OCI-LY7 (cell line): ENCODE measurements around the gene ATP11C. TPM values are rescaled to one million over a fixed set of nuclear protein-coding genes. Genes with fewer than 3 reads are reported as not detected.

Experiments
- BruUV-seq: library from RNA; stranded (reverse); fragments of 400-500 nt; replicated peaks from 2 replicates; lab custom pipeline; 2021; lab: Mats Ljungman, UMichigan
- CTCF ChIA-PET: fragments of 300-600 bp; sonication (Branson Sonifier 250); formaldehyde crosslinking; loops from one replicate; lab custom pipeline; 2022; ENCODE audit warnings: antibody characterized with exemption; ENCODE audit not compliant: unreplicated experiment; lab: Charles Lee
- POLR2A ChIA-PET: fragments of 300-600 bp; sonication (Branson Sonifier 250); formaldehyde crosslinking; loops from one replicate; lab custom pipeline; 2022; ENCODE audit warnings: antibody characterized with exemption; lab: Charles Lee
- DNase-seq: peaks from one replicate; pipeline ENCODE4 v3.0.0-alpha.2; 2015; ENCODE audit warnings: low spot score
- H2AFZ ChIP-seq: fragments of 200-600 bp; sonication (generic), shearing (Covaris generic); 2 replicates; pipeline ENCODE4 v1.6.1; 2014; ENCODE audit warnings: mild to moderate bottlenecking, antibody characterized with exemption, low read length, moderate library complexity
- H3K27ac ChIP-seq: fragments of 200-600 bp; sonication (generic); 2 replicates; pipeline ENCODE4 v1.5.1; 2014; ENCODE audit warnings: mixed run types, low read depth, mild to moderate bottlenecking, moderate library complexity, low read length, inconsistent platforms; ENCODE audit not compliant: poor library complexity, severe bottlenecking
- H3K36me3 ChIP-seq: fragments of 200-600 bp; sonication (generic); 2 replicates; pipeline ENCODE4 v1.6.1; 2014; ENCODE audit warnings: mild to moderate bottlenecking, antibody characterized with exemption, low read length, moderate library complexity, mixed read lengths; ENCODE audit not compliant: insufficient read depth
- H3K4me1 ChIP-seq: fragments of 200-600 bp; sonication (generic); 2 replicates; pipeline ENCODE4 v1.5.1; 2014; ENCODE audit warnings: mild to moderate bottlenecking, low read length; ENCODE audit not compliant: insufficient read depth, poor library complexity, severe bottlenecking
- H3K4me2 ChIP-seq: fragments of 200-600 bp; sonication (generic); 2 replicates; pipeline ENCODE4 v1.6.1; 2014; ENCODE audit warnings: mild to moderate bottlenecking, low read length
- H3K4me3 ChIP-seq: fragments of 200-600 bp; sonication (generic); 2 replicates; pipeline ENCODE4 v1.5.1; 2014; ENCODE audit warnings: mild to moderate bottlenecking, low read depth, low read length; ENCODE audit not compliant: poor library complexity, severe bottlenecking
- H3K79me2 ChIP-seq: fragments of 200-600 bp; sonication (generic); 2 replicates; pipeline ENCODE4 v1.6.1; 2016; ENCODE audit warnings: low read depth, mild to moderate bottlenecking, low read length, moderate library complexity, mixed read lengths; ENCODE audit not compliant: insufficient read depth
- H3K9me2 ChIP-seq: fragments of 200-600 bp; sonication (generic); 2 replicates; pipeline ENCODE4 v1.6.1; 2016; ENCODE audit warnings: mild to moderate bottlenecking, low read length, mixed read lengths; ENCODE audit not compliant: insufficient read depth
- H3K9me3 ChIP-seq: fragments of 200-600 bp; sonication (generic); 2 replicates; pipeline ENCODE4 v1.6.1; 2014; ENCODE audit warnings: mild to moderate bottlenecking, mixed run types, low read length, mixed read lengths
- H4K20me1 ChIP-seq: fragments of 200-600 bp; sonication (generic); 2 replicates; pipeline ENCODE4 v1.6.1; 2014; ENCODE audit warnings: mild to moderate bottlenecking, antibody characterized with exemption, low read length, moderate library complexity, mixed read lengths; ENCODE audit not compliant: insufficient read depth
- EZH2phosphoT487 ChIP-seq: fragments of 200-600 bp; sonication (generic); IDR thresholded peaks from 2 replicates; pipeline ENCODE4 v1.6.1; 2018; ENCODE audit warnings: low read depth, borderline replicate concordance, mild to moderate bottlenecking, mixed run types, antibody characterized with exemption, low read length, moderate library complexity, mixed read lengths
- intact Hi-C: fragments of 100-400 bp; cut with micrococcal nuclease; formaldehyde crosslinking; loops from one replicate; pipeline ENCODE4 v1.10.0; 2022; ENCODE audit not compliant: unreplicated experiment
- total RNA-seq, 2 experiments: library from RNA; depleted of rRNA in 1 of 2; stranded (reverse); fragments of >200 nt in 1 of 2; shearing (Covaris generic) in 1 of 2; gene quantifications; 2 replicates each; pipeline ENCODE4 v1.2.3, GENCODE V29; 2014 to 2022
- TF ChIP-seq, protein P1 (sequence below): fragments of 200-600 bp; sonication (generic); conservative IDR thresholded peaks from 2 replicates; pipeline ENCODE4 v1.5.1; 2014; ENCODE audit warnings: mild to moderate bottlenecking, antibody characterized with exemption, low read length, moderate library complexity, mixed read lengths

Gene ATP11C
- total RNA-seq, 2 experiments from 2014 or later, result 20.9 to 25.2 TPM

DNA sequence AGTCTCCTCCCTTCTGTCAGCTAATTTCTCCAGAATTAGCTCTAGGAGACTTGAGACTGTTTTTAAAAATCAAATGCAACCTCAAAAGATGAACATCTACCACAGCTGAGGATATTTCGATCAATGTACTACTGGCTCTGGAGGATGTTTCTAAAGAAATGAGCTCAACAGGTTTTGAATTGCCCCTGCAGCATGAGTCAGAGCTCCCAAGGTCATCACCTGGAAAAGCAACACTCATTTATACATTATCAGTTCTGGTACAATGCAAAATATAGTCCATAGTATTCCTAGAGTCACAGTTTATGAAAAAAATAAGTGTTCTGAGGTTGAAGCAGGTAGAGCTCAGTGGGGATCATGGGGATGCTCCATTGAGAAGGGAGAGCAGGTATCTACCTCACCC, 174.0 kb downstream of the ATP11C start:
- Histone ChIP-seq H3K9me2 (no peaks in the 10 kb centered on the region), H3K4me2 (no peak overlapping the region), H2AFZ (no peak overlapping the region), H4K20me1 (no peaks in the 10 kb centered on the region), H3K4me3 (no peak overlapping the region), H3K27ac (no peak overlapping the region), H3K79me2 (no peaks in the 10 kb centered on the region), H3K9me3 (no peaks in the 10 kb centered on the region), H3K4me1 (no peaks in the 10 kb centered on the region), H3K36me3 (peaks cover 12% of the 10 kb centered on the region; the same call in 1 of the 2 replicates)
- CTCF ChIA-PET, result no interaction called here
- no peak for DNase-seq
- BruUV-seq, result no TSS peak
- intact Hi-C loops, result no loop called here
- TF ChIP-seq, protein P1, sequence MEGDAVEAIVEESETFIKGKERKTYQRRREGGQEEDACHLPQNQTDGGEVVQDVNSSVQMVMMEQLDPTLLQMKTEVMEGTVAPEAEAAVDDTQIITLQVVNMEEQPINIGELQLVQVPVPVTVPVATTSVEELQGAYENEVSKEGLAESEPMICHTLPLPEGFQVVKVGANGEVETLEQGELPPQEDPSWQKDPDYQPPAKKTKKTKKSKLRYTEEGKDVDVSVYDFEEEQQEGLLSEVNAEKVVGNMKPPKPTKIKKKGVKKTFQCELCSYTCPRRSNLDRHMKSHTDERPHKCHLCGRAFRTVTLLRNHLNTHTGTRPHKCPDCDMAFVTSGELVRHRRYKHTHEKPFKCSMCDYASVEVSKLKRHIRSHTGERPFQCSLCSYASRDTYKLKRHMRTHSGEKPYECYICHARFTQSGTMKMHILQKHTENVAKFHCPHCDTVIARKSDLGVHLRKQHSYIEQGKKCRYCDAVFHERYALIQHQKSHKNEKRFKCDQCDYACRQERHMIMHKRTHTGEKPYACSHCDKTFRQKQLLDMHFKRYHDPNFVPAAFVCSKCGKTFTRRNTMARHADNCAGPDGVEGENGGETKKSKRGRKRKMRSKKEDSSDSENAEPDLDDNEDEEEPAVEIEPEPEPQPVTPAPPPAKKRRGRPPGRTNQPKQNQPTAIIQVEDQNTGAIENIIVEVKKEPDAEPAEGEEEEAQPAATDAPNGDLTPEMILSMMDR, result no peak
- TF ChIP-seq EZH2phosphoT487, result no peak
- POLR2A ChIA-PET, result interaction anchor here (0.6 kb wide), 1 partner anchor 73 kb away, joined by 3 read pairs; no protein-coding TSS in a partner anchor

DNA sequence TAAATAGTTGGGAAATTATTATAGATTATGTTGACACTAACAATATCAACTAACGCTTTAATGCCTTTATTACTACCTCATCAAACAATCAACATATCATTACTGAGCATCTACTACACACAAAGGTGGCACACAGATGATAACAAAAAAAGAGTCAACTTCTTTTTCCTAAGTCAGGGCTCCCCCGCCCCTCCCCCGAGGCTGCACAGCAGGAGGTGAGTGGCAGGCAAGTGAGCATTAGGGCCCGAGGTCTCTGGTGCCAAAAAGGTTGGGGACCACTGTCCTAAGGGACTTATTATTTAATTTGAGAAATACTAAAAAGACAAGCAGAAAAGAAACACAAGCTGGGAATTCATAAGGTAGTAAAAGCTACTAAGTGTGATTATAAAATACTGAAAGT, 174.6 kb downstream of the ATP11C start:
- Histone ChIP-seq H3K27ac (no peak overlapping the region), H2AFZ (no peak overlapping the region), H3K36me3 (peaks cover 8% of the 10 kb centered on the region; the same call in 1 of the 2 replicates), H3K4me2 (no peak overlapping the region), H3K79me2 (no peaks in the 10 kb centered on the region), H3K9me2 (no peaks in the 10 kb centered on the region), H3K4me3 (no peak overlapping the region), H3K4me1 (no peaks in the 10 kb centered on the region), H3K9me3 (no peaks in the 10 kb centered on the region), H4K20me1 (no peaks in the 10 kb centered on the region)
- TF ChIP-seq, protein P1, result no peak
- no peak for TF ChIP-seq EZH2phosphoT487
- ChIA-PET CTCF (no interaction called here), POLR2A (interaction anchor here (0.6 kb wide), 1 partner anchor 72 kb away, joined by 3 read pairs; no protein-coding TSS in a partner anchor)
- BruUV-seq, result no TSS peak
- intact Hi-C loops, result no loop called here
- no peak for DNase-seq

DNA sequence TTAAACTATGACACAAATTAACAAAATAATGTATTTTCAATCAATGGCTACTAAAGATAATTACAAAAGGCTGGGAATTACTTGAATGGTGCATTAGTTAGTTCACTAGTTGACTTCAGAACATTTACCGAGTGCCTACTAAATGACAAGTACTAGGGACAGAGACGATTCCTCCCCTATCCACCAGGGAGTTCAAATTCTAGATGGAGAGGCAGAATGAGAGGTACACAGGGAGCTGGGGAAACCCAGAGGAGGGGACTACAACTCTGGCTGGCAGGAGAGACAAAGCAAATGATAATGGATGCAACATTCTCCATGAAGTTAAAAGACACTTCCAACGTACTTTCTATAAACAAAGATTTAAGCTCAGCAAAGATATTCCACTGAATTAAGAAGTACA, 181.8 kb downstream of the ATP11C start:
- H3K36me3 ChIP-seq, result peaks cover 8% of the 10 kb centered on the region; the same call in 1 of the 2 replicates
- BruUV-seq, result no TSS peak

More for the DNA sequence above, 181.8 kb downstream of the ATP11C start:
- intact Hi-C loops, result no loop called here
- TF ChIP-seq, protein P1, result no peak
- TF ChIP-seq EZH2phosphoT487, result no peak
- CTCF ChIA-PET, result no interaction called here
- Histone ChIP-seq H3K9me2 (no peaks in the 10 kb centered on the region), H3K27ac (no peak overlapping the region), H3K4me2 (no peak overlapping the region), H3K9me3 (no peaks in the 10 kb centered on the region), H3K4me1 (no peaks in the 10 kb centered on the region), H2AFZ (no peak overlapping the region), H3K4me3 (no peak overlapping the region), H4K20me1 (no peaks in the 10 kb centered on the region), H3K79me2 (no peaks in the 10 kb centered on the region)
- POLR2A ChIA-PET, result interaction anchor here (0.6 to 1.2 kb wide), 3 partner anchors 11 to 567 kb away, joined by 3 to 5 read pairs (median 4); no protein-coding TSS in a partner anchor
- no peak for DNase-seq
